Fibroblast of skin of scalp (primary cell): ENCODE results near the gene KDM4C.

Experiments used
- DNase-seq: peaks from one replicate; pipeline ENCODE4 v3.0.0-alpha.2; 2013

The KDM4C gene

DNA sequence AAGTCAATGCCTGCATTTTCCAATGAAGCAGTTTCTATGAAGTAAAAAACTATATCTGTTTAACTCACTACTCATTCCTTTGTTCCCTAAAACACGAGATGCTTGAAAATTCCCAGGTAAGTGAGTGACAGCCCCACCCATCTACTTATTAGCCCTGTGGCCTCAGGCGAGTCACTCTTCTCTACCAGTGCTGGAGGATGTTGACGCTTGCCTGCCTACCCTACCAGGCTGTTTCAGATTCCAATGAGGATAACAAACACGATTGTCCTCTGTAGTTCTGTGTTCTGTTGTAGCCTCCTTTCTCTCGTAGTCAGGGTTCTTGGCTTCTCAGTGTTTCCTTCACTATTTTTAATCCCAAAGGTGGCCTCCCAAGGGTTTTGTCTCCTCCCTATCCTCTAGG lies 388.8 kb downstream of the KDM4C start:
- DNase-seq, result no peak

DNA sequence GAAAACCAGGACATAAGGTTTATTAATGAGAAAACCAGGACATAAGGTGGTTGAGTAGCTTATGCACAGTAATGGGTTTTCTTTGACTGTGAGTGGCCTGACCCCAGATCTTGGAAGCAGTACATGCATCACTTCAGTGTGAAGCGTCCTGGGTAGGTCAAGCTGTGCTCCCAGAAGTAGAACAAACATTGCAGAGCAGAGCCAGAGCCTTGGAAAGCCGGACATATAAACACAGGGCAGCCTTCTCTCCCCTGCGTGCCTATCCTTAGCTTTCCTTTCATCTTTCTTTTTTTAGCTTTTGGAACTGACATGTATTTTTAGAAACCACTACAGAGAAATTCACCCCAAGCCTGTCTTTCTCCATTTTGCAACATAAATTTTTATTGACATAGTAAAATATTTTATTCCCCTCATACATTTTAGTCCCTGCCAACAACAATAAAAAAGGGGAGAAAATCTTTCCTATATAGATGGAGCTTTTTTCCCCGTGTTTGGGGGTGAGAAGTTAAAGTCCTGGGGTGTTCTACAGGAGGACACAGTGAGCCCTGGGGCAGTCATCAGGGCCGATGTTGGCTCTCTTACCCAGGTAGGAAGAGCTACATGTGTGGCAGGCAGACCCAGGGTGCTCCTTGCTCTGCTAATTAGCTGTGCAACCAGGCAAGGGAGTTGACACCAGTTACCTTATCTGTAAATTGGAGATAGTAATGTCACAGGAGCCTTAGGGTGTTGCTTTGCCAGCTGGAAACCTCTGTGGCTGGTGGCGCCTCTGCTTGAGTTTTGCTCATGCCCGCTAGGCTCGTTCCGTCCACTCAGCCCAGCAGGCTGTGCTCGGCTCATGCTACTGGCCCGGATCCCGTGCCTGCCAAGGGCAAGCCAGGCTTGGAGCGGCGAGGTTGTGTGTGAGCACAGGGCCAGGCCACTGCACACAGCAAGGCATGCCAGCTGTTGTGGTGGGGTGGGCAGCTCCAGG lies 389.6 kb downstream of the KDM4C start:
- no peak for DNase-seq

DNA sequence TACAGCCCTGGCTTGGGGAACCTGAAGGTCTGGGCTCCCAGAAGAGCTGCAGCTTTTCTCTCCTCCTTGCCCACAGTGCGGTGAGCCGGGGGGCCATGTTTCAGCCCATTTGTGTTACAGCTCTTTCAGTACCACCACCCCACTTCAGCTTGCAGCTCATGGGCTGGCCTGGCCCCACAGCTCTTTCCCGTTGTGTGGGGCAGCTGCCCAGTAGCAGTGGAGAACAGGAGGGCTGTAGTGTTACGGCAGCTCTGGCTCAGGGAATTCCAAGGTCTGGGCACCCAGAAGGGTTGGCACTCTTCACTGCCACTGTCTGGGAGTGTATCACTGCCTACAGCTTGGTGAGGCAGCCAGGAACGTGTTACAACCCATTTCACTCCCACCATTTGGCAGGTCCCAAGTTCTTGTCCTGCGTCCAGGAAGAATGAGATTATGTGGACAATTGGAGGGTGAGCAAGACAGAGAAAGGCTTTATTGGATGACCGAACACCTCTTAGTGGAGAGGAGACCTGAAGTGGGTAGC lies 390.5 kb downstream of the KDM4C start:
- DNase-seq, result no peak

DNA sequence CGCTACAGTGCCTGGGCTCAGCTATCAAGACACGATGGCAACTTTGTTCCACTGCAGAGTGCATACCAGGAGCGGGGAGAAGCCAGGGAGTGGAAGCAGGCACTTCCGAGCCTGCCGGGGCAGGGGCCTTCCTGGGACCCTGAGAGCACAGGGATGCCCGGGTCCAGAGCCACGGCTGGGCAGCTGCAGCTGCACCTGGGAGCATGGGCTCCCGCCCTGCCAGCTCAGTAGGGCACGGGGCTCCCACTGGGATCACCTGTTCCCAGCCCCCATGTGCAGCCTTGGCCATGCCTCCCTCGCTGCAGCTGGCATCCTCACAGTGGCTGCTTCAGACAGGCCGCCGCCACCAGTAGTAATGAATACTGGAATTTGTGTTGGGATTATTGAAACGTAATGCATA lies 391.5 kb downstream of the KDM4C start:
- DNase-seq, result no peak

DNA sequence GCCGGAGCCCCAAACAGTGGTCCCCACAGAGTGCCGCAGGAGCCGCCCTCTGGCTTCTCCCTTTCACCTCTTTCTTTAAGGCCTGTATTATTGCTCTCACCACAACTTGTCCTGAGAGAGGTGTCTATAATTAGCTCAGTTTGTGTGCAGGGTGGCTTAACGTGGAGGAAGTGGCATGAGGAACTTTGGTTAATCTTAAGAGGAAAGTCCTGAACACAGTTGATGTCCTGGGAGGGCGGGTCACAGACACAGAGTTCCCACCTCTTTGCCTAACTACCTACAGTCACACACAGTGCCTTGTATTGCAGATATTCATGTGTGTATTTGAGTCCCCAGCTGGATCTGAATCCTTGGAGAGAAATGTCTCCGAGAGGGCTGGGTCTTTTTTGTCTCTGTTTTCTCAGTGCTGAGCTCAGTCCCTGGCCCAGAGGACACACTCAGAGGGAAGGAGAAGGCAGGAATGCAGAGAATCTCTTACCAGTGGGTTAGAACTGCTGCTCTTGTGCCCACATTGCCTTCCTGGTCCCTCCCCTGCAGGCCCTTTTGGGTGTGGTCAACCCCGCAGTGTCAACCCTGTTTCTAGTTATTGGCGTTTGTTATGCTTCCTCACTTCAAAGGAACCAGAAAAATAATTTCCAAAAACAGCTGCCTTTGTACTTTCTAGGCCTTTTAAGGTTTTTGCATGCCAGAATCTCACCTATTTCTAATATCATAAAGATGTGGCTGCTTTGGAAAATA lies 392.5 kb downstream of the KDM4C start:
- DNase-seq, result no peak

DNA sequence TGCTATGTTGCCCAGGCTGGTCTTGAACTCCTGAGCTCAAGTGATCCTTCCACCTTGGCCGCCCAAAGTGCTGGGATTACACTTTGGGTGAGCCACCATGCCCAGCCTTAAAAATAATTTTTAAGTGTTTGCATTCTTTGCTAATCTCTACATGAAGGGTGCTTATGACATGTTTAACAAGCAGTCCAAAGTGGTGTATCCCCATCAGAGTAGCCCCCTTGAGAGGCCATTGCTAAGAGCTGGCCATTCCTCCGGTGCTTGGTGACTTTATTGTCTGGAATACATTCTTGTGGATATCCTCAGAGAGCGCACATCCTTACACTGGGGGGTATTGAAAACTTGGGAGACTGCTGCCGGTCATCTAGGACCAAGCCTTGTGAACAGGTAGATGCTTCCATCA lies 395.4 kb downstream of the KDM4C start:
- DNase-seq, result no peak

DNA sequence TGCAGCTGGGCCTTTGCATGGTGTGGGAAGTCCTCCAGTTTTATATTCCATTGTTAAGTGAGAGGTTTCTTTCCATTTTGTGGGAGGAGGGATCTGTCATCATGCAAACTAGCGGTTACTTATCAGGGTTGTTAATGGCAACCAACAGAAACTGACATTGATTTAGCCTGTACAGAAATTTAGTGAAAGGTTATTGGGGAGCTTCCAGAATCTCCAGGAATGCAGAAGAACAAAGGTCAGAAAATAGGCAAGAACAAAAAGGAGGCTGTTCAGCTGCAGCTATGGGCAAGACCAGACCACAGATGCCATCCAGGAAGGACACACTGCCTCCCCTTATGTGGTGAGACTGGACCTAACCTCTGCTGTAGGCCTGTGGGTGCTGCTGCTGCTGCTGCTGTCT lies 395.8 kb downstream of the KDM4C start:
- DNase-seq, result no peak

DNA sequence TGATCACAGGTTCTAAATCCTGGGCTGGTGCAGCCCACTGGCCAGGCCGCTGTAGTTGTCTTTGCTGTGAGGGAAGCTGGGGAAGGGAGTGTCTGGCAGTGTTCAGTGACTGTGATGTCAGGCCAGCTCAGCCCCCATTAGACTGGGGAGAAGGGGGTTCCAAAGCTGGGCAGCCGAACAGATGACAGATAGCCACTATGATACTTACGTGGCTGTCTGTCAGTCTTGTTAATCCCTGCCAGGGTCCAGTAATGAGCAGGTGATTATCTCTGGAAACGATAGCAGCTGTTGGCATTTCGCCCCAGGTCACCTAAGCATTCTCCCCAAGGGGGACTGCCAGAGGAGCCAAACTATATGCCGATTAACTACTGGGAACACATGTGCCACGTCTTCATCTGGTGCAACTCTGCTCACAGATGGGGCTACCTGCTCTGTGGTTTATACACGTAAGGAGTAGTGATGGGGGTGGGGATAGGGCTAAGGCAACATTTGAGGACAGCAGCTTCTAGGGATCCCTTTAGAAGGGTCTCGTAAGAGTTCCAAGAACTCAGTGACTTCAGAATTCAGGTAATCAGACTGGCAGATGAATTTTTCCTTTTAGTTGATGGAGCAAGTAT lies 396.3 kb downstream of the KDM4C start:
- DNase-seq, result no peak

DNA sequence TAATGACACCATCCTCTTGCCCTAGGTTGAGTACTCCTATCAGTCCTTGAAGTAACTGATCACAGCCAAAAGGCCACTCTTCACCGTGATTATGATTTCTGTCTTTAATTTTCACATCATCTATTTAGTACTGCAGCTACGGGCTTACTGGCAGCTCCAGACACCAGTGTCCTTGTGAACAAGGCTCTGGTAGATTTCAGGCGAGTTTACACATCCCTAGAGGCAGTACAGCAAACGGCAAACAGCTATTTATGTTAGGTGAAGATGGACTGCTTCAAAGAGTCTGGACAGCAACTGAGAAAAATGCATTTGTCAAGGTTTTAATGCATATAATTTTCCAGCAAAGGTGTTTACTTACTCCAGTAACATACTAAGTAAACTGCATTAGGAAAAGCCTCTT lies 396.9 kb downstream of the KDM4C start:
- DNase-seq, result no peak

DNA sequence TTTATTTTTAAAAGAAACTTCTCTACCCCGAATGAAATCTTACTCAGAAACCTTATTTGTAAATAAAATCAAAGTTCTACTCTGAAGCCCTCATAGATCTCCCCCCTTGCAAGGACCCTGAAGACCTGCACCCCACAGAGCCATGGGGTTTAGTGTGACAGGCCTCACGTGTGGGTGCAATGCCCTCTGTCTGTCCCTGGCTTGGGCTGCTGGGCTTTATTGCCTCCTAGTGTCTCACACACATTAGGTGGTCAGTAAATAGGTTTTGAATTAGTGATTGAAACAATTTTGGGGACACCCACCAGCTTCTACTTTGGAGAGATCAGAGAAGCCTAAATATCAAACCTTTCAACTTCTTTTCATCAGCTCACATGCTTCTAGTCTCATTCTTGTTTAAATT lies 403.7 kb downstream of the KDM4C start:
- DNase-seq, result no peak

DNA sequence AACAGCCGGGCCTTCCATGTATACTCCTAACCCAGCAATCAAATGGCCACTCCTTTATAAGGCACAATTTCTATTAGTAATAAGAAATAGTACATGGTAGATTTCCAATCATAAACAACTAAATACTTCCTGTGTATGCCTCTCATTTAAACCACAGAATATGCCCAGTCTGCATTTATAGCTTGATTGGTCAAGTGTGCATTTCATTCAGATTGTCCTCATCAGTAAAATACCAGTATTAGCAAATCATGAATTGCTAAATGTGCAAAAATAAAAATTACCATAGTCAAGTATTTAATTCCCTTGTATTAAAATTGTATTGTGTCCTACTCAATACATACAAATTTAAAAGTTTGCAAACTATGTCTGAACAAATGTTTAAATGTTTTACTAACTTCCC lies 406.2 kb downstream of the KDM4C start:
- no peak for DNase-seq

DNA sequence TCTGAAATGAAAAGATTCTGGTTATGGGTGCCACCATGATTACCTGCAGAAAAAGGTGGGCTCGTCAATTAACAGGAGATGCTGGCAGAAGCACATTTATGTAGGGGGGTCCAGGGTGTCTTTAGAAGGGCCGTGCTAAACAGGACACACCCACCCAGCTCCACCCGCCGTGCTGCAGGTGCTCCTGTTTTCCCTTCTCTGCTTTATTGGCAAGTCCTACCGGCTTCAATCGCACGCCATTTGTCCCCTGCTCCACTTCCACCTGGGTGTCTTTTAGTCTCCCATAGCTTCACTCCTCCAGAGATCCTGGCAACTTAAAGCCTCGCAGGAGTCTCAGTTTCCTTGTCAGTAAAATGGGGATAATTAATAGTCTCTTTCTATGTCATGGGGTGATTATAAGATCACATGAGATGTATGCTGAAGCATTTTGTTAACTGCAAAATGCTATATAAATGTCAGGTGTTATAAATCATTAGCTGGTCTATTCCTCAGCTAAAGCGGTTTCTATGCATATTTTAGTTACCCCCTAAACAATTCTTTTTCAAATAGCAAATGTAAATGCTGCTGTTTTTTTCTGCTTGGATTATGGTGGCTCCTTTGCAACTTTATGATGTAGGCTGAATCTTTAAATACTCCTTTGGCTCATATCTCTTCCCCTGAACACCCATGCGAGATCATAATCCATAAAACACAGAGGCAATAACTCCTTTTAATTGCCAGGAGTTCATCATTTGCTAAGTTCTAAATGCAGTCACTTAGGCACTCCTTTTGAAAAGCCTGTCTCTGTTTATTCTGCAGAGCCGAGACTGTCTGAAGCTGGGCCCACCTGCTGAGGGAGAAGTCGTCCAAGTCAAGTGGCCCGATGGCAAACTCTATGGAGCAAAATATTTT lies 406.9 kb downstream of the KDM4C start:
- DNase-seq, result no peak

DNA sequence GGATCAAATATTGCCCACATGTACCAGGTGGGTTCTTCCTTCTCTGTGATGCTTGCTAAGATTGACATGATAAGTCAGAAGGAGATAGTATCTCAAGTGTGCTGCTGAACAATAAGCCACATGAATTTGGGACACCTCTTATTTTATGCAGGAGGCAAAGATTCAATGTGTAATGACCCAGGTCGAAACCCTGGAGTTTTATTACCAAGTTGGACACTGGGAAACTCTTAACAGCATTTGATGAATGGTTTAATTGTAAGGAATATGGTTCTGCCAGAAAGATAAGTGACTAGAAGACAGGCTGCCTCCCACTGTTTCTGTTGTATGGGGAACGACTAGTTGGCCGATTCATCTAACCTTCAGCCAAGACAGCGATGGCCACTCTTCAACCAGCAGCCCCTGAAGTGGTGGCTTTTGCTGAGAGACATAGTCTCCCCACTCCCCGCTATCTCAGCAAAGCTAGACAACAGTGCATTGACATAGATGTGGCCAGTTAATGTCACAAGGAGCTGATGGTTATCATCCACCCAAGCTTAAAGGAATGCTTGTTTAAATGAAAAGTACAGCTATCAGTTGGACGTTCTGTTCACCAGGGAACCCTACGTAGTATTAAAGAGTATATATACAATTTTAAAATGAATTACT lies 407.7 kb downstream of the KDM4C start:
- no peak for DNase-seq

DNA sequence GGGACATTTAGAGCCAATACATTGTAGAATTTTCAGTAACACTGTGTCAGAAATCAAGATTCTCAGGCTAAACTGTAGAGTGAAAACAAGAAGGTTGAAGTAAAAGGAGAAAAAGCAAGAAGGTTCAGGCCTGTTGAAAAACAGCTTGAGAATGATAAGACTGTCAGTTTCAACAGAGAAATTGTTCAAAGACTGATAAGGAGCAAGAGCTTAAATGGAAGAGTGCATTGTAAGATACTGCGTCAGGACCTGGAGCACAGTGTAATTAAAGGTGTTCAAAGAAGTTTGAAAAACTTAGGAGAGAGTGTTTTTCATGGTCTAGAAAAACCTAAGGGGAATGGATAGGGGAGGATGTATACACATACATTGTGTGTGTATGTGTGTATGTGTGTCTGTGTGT lies 408.3 kb downstream of the KDM4C start:
- DNase-seq, result no peak

DNA sequence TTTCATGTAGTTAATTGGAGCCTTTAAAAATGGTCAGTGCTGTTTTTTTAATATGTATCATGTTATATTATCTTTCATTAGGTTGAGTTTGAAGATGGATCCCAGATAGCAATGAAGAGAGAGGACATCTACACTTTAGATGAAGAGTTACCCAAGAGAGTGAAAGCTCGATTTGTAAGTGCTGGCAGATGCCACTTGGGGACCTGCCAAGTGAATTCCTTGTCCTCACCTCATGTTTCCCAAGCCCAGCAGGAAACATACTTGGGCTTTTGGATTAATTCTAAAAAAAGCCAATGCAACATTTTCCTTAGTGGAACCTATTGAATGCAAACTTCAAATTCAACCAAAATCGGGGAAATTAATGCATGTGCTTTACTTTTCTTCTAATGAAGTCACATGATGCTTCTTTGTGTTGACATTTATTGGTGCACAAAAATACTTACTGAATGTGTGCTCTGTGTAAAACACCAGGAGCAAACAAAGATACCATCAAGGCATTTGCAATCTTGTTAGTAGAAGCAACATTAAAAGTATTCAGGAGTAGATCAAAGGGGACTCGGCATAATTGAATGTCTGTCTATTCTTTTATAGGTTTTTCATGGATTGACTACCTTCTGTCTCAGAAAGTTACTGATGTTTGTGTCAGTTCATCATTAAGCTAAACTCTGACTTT lies 412.1 kb downstream of the KDM4C start:
- peak; percentile 63 for DNase-seq

DNA sequence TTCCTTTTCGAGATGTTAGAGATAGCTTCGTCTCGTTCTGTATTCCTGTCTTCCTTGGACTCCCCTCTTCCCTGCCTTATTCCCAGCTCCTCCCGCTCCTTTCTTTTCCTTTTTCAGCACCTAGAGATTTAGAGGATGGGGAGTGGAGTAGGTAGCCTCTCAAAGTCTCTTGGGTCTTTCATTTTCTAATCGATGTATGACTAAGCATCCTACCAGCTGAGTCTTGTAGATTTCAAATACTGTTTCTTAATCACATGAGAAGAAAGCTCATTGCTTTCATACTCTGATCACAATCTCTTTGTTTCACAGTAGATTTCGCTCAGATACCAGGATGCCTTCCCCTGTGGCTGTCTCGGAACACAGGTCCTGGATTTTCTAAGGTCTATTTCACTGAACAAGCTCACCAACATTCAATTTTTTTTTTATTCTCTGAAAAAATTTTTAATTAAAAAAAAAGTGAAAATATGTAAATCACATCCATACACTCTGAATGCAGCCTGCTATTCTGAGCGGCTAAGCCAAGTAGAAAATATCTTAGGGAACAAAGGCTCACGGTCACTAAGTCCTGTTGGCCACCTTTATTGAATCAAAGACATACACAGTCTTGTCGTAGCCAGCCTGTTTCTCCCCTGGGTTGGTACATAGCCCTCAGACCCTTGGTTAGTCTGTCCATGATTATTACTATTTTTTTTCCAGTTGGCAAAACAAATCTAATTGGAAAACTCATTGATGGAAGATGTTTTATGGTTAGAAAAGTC lies 413.8 kb downstream of the KDM4C start:
- no peak for DNase-seq

DNA sequence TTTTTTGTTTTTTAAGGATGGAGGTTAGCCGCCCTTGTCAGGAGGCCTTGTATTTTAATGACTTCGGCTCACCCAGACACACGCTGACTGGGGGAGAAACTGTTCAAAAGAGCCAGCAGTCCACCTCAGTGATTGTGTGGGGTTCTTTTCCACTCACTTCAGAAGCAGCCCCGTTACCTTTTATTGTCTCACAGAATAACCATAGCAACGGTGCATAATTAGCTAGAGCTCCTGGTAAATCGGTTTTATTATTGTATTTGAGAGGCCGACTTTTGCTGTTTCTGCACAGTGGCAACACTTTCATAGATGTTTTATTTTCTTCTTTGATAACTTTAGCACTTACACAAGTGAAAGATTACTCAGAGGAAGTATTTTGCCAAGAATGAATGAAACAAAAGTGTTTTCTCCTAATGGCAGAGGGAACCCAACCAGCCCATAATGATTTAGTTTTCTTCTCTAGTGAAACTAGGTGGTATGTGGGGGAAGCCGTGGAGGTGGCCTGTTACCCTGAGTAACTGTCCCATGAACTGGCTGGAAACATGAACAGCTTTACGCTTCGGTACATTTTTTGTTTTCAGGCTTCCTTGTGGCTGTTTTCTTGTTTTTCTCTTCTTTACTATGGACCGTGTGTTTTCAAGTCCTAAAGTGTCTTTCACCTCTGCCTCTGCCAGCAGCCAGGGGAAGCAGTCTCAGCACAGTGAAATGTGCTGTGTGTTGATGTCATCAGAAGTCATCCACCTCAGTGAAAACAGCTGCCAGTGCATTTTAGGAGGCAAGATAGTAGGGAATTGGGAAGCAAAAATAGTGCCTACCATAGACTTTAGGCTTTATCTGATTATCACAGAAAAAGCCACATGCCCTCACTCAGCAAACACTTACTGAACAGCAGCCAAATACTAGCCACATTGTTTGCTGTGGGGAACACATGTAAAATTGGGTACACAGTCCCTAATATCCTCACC lies 414.7 kb downstream of the KDM4C start:
- no peak for DNase-seq

DNA sequence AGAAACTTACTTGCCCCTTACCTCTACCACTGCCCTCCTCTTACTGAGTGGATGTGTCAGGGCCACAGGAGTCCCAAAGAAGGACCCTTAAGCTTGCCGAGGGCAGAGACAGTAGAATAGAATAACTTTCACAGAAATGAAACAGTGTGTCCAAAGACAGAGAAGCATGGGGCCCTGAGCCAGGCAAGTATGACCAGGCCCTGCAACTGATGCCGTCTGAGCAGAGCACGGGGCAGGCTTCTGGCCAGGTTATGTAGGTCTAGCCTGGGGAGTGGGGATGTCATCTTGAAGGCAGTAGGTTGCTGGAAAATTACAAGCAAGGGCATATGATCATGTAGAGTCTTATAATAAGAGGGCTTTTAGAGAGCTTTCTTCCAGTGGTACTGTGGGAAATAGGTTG lies 415.4 kb downstream of the KDM4C start:
- DNase-seq, result no peak

DNA sequence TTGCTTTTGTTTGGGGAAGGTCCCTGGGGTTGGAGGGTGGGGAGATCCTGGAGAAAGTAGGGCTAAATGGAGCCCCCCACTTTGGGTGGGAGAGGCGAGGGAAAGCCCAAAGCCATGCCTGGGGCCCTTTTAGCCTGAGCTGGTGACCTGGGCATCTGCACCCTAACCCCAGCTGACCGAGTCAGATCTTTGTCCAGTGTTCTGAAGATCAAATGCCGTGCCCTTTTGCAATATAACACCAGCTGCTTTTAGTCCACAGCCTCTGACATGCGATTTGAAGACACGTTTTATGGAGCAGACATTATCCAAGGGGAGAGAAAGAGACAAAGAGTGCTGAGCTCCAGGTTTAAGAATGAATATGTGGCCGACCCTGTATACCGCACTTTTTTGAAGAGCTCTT lies 416.5 kb downstream of the KDM4C start:
- DNase-seq, result no peak
